Neural cell (in vitro differentiated cells): ENCODE results near the gene TAPBP. TPM values are rescaled to one million over a fixed set of nuclear protein-coding genes. Genes with fewer than 3 reads are reported as not detected.
"Not testable (repeated sequence)": the region's sequence is repeated elsewhere in the genome, so short reads cannot be mapped to it uniquely, and the experiment has no call there.

Source experiments
- H2AFZ ChIP-seq: fragments of 200-600, 300-800 bp; sonication (generic), shearing (Covaris generic); 2 replicates; pipeline ENCODE4 v1.6.0; 2014; ENCODE audit warnings: low read depth, mild to moderate bottlenecking, antibody characterized with exemption, low read length, moderate library complexity
- H3F3A ChIP-seq: fragments of 200-600 bp; shearing (Covaris generic); 2 replicates; pipeline ENCODE4 v1.6.1; 2016; ENCODE audit warnings: mild to moderate bottlenecking, moderate library complexity, mixed read lengths, antibody characterized with exemption, low read length; ENCODE audit not compliant: insufficient read depth, poor library complexity, severe bottlenecking
- H3K27ac ChIP-seq: fragments of 200-600, 300-800 bp; sonication (generic), shearing (Covaris generic); 2 replicates; pipeline ENCODE4 v1.5.1; 2014; ENCODE audit warnings: mild to moderate bottlenecking, low read length, moderate library complexity
- H3K27me3 ChIP-seq: fragments of 300-800, 200-600 bp; sonication (generic), shearing (Covaris generic); 2 replicates; pipeline ENCODE4 v1.6.0; 2014; ENCODE audit warnings: mild to moderate bottlenecking, low read depth, low read length, moderate library complexity; ENCODE audit not compliant: insufficient read depth
- H3K36me3 ChIP-seq: fragments of 300-800, 200-600 bp; sonication (generic), shearing (Covaris generic); 2 replicates; pipeline ENCODE4 v1.5.1; 2014; ENCODE audit warnings: mild to moderate bottlenecking, antibody characterized with exemption, low read length, moderate library complexity; ENCODE audit not compliant: insufficient read depth
- H3K4me2 ChIP-seq: fragments of 300-800, 200-600 bp; sonication (generic), shearing (Covaris generic); 2 replicates; pipeline ENCODE4 v1.6.0; 2014; ENCODE audit warnings: mild to moderate bottlenecking, low read length
- H3K4me3 ChIP-seq: fragments of 300-800, 200-600 bp; sonication (generic), shearing (Covaris generic); 2 replicates; pipeline ENCODE4 v1.5.1; 2014; ENCODE audit warnings: mild to moderate bottlenecking, low read length, moderate library complexity
- H3K79me2 ChIP-seq: fragments of 200-600 bp; shearing (Covaris generic); replicated peaks from 2 replicates; pipeline ENCODE4 v1.6.0; 2014; ENCODE audit warnings: mild to moderate bottlenecking, low read length, moderate library complexity; ENCODE audit not compliant: insufficient read depth
- H3K9ac ChIP-seq: fragments of 300-800, 200-600 bp; sonication (generic), shearing (Covaris generic); 2 replicates; pipeline ENCODE4 v1.6.1; 2016; ENCODE audit warnings: mild to moderate bottlenecking, low read length, mixed read lengths
- H3K9me2 ChIP-seq: fragments of 200-600 bp; shearing (Covaris generic); 2 replicates; pipeline ENCODE4 v1.6.1; 2016; ENCODE audit warnings: mild to moderate bottlenecking, low read length, mixed read lengths; ENCODE audit not compliant: insufficient read depth
- H3K9me3 ChIP-seq: fragments of 200-600, 300-800 bp; sonication (generic), shearing (Covaris generic); 2 replicates; pipeline ENCODE4 v1.6.1; 2016; ENCODE audit warnings: mild to moderate bottlenecking, mixed run types, low read length, moderate library complexity, mixed read lengths
- H4K20me1 ChIP-seq: fragments of 200-600 bp; shearing (Covaris generic); 2 replicates; pipeline ENCODE4 v1.6.1; 2016; ENCODE audit warnings: mild to moderate bottlenecking, mixed run types; ENCODE audit not compliant: insufficient read depth
- CTCF ChIP-seq: fragments of 450-650 bp; IDR thresholded peaks from 2 replicates; pipeline ENCODE4 v1.5.1; 2014; ENCODE audit warnings: antibody characterized with exemption, mild to moderate bottlenecking, moderate library complexity; ENCODE audit not compliant: poor library complexity, severe bottlenecking
- EP300 ChIP-seq: fragments of 450-650 bp; conservative IDR thresholded peaks from 2 replicates; pipeline ENCODE4 v1.6.1; 2014; ENCODE audit warnings: antibody characterized with exemption, mild to moderate bottlenecking, moderate library complexity; ENCODE audit not compliant: poor library complexity, severe bottlenecking
- EZH2 ChIP-seq: fragments of 200-600, 300-800 bp; shearing (Covaris generic), sonication (generic); IDR thresholded peaks from 2 replicates; pipeline ENCODE4 v1.6.1; 2014; ENCODE audit warnings: antibody characterized with exemption, low read length, borderline replicate concordance, mild to moderate bottlenecking; ENCODE audit not compliant: insufficient read depth, poor library complexity, severe bottlenecking
- MXI1 ChIP-seq: fragments of 450-650 bp; conservative IDR thresholded peaks from 2 replicates; pipeline ENCODE4 v1.6.1; 2014; ENCODE audit warnings: antibody characterized with exemption, mild to moderate bottlenecking; ENCODE audit not compliant: poor library complexity, severe bottlenecking
- POLR2AphosphoS5 ChIP-seq: IDR thresholded peaks from 2 replicates; pipeline ENCODE4 v1.6.1; 2012
- RAD21 ChIP-seq: fragments of 450-650 bp; conservative IDR thresholded peaks from 2 replicates; pipeline ENCODE4 v1.6.1; 2014; ENCODE audit warnings: antibody characterized with exemption, mild to moderate bottlenecking, moderate library complexity
- REST ChIP-seq: IDR thresholded peaks from 2 replicates; pipeline ENCODE4 v1.6.1; 2012; ENCODE audit warnings: borderline replicate concordance
- SMC3 ChIP-seq: fragments of 450-650 bp; conservative IDR thresholded peaks from 2 replicates; pipeline ENCODE4 v1.6.1; 2014; ENCODE audit warnings: antibody characterized with exemption, mild to moderate bottlenecking, moderate library complexity; ENCODE audit not compliant: poor library complexity
- TAF1 ChIP-seq: IDR thresholded peaks from 2 replicates; pipeline ENCODE4 v1.6.1; 2012; ENCODE audit warnings: low read depth
- polyA plus RNA-seq: library from polyadenylated mRNA; depleted of rRNA; stranded (reverse); fragments of >200 nt; gene quantifications from 2 replicates; pipeline ENCODE4 v1.2.3, GENCODE V29; 2014

TAPBP gene
- polyA plus RNA-seq, 1 donor from 2014 or later: 1.2 TPM

GRCh38 chr6:33288141-33288920, 25.5 kb downstream of the TAPBP start:
- TF ChIP-seq EZH2 (no peak), RAD21 (no peak), CTCF (no peak), REST (no peak)
- Histone ChIP-seq H3K9me2 (no peaks in the 10 kb centered on the region), H3K27me3 (no peaks in the 10 kb centered on the region), H3K79me2 (peaks cover 11% of the 10 kb centered on the region), H3K9ac (peak overlapping the region; percentile 73), H3K4me2 (peak overlapping the region; percentile 81), H3K4me3 (peak overlapping the region; percentile 82), H3K9me3 (no peaks in the 10 kb centered on the region), H2AFZ (peak overlapping the region; percentile 62), H4K20me1 (no peaks in the 10 kb centered on the region), H3K36me3 (no peaks in the 10 kb centered on the region), H3K27ac (no peak overlapping the region), H3F3A (no peaks in the 10 kb centered on the region)

- H3K4me2 ChIP-seq: no peak overlapping the region
- no peaks in the 10 kb centered on the region for H4K20me1 ChIP-seq
- no peaks in the 10 kb centered on the region for H3K9me2 ChIP-seq
- TF ChIP-seq EP300 (no peak), EZH2 (no peak), POLR2AphosphoS5 (no peak), SMC3 (no peak), TAF1 (no peak), REST (no peak), MXI1 (no peak), CTCF (no peak), RAD21 (no peak)
- no peak overlapping the region for H3K27ac ChIP-seq
- no peaks in the 10 kb centered on the region for H3K9me3 ChIP-seq
- no peak overlapping the region for H3K4me3 ChIP-seq
- peaks cover 11% of the 10 kb centered on the region for H3K79me2 ChIP-seq
- no peaks in the 10 kb centered on the region for H3K36me3 ChIP-seq
- H3F3A ChIP-seq: no peaks in the 10 kb centered on the region
- H2AFZ ChIP-seq: no peak overlapping the region
- no peaks in the 10 kb centered on the region for H3K27me3 ChIP-seq
- no peak overlapping the region for H3K9ac ChIP-seq
These were observed 26.6 kb downstream of the TAPBP start for GRCh38 chr6:33286946-33287914.

- not testable (repeated sequence) for H3K9me2 ChIP-seq, H3F3A ChIP-seq, H3K36me3 ChIP-seq, H3K9ac ChIP-seq, H4K20me1 ChIP-seq, H3K4me3 ChIP-seq, H3K9me3 ChIP-seq, H2AFZ ChIP-seq, H3K27me3 ChIP-seq, H3K4me2 ChIP-seq, H3K27ac ChIP-seq, H3K79me2 ChIP-seq
These were observed 28.7 kb downstream of the TAPBP start for GRCh38 chr6:33285214-33285613.
